ENCODE measurements around the gene SCLT1.

The SCLT1 gene

DNA sequence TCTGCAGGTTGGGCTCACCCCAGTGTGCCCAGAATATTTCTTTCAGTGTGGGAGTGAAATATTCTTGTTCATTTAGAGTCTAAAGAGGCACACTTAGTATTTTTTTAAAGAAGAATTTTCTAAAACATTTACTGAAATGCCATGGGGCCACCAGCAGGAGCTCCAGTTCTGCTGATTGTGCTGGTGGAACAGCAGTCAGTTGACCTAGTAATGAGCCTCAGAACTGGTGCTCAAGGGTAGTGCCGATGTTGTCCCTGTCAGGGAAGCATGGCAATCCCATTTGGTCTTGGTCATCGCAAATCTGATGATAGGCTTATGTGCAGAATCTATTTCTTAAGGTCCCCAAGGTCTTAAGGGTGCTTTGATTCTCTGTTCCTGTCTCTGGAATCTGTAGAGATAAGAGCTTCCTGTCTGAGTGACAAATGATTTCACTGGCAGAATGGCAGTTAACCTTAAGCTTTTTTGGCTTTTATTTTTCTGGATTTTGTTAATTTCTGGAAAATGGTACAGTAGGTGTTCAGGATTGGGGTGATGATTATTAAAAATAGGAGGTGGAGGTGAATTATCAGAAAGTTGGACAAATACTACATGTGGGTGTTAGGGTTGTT is 252.5 kb downstream of the SCLT1 start:
- DNase-seq (ENCODE audit: low read depth), result no peak

- no peak for DNase-seq (ENCODE audit: low read depth)
These were observed 255.7 kb downstream of the SCLT1 start for GRCh38 chr4:128837679-128838078.

- no peak for DNase-seq (ENCODE audit: low read depth)
These were observed 256.1 kb downstream of the SCLT1 start for GRCh38 chr4:128837198-128837597.

DNA sequence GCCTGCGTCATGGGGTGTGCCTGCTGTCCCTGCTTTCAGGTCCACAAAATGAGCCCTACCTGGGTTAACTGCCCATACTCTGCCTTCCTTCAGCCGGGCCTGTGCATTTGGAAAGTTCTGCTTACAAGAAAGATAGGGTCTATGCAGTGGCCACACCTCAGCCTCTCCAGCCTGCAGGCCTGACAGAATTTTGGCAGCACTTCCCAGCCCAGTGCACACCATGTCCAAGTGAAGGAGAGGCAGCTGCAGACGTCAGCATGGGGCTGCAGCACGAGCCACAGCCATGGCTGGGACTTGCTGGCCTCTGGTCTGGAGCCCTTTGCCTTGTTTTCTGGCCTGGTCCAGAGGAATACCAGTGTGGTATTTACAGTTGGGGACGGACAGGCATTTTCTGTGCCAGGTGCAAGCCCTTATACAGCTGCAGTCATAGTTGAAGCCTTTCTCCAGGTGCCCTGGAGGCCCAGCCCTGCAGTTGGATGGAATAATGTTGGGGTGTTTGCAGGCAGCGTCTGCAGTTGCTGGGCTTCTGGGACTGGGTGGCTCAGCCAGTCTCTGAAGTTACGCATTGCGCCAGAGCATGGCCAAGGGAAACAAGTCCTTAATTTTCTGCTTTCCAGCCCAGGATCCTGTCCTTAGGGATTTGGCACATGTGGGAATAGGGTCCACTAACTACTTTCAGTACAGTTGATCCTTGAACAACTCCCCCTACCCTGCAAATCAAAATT is 257.7 kb downstream of the SCLT1 start:
- DNase-seq (ENCODE audit: low read depth), result no peak

All from stromal cell of bone marrow (primary cell).